GM06990 (cell line): ENCODE measurements around the gene GPC6.

Source experiments
- DNase-seq: peaks from one replicate; pipeline ENCODE4 v3.0.0-alpha.2; 2011; ENCODE audit not compliant: insufficient read length; ENCODE audit errors: extremely low read depth
- H3K27me3 ChIP-seq: replicated peaks from 2 replicates; pipeline ENCODE4 v1.6.0; 2011; ENCODE audit warnings: low read length; ENCODE audit not compliant: control insufficient read depth, insufficient read depth
- H3K36me3 ChIP-seq: 2 replicates; pipeline ENCODE4 v1.5.1; 2011; ENCODE audit warnings: low read length; ENCODE audit not compliant: control insufficient read depth, insufficient read depth
- H3K4me3 ChIP-seq: replicated peaks from 2 replicates; pipeline ENCODE4 v1.5.1; 2011; ENCODE audit warnings: low read depth, mild to moderate bottlenecking, control low read depth, low read length
- TF ChIP-seq, protein P1 (sequence below): IDR thresholded peaks from 2 replicates; pipeline ENCODE4 v1.5.1; 2011; ENCODE audit warnings: low read length, control low read depth, mild to moderate bottlenecking, inconsistent platforms; ENCODE audit not compliant: insufficient read depth, poor library complexity, severe bottlenecking

Gene GPC6

DNA sequence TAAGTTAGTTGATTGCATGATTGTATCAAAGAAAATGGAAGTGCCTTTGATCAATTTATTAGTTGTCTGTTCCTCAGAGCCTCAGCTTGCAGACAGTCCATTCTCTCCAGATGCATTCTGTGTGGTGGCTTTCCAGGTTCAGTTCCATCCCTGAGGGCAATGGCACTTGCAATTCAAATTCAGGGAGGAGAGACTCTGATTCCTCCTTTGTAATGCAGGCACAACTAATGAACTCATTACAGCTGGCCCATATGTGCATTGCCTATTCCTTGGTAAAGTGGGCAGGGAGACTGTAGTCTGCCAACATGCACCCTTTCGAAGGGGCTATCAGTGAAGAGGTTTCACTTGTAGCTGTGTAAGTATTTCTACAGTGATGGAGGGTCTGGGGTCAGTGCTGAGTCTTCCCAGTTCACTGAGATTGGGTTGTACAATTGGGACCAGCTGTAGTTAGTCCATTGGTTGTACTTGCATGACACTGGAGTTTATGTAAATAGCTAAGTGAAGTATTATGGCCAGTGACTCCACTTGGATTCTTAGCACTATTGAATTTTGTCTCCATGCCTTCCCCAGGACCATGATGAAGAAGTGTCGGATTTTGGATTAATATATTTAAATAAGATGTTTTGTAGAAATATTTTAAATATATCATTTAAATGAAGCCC lies 401.7 kb downstream of the GPC6 start:
- DNase-seq = no peak
- Histone ChIP-seq H3K4me3 (no peak overlapping the region), H3K36me3 (no peaks in the 10 kb centered on the region), H3K27me3 (no peaks in the 10 kb centered on the region)
- TF ChIP-seq, protein P1, sequence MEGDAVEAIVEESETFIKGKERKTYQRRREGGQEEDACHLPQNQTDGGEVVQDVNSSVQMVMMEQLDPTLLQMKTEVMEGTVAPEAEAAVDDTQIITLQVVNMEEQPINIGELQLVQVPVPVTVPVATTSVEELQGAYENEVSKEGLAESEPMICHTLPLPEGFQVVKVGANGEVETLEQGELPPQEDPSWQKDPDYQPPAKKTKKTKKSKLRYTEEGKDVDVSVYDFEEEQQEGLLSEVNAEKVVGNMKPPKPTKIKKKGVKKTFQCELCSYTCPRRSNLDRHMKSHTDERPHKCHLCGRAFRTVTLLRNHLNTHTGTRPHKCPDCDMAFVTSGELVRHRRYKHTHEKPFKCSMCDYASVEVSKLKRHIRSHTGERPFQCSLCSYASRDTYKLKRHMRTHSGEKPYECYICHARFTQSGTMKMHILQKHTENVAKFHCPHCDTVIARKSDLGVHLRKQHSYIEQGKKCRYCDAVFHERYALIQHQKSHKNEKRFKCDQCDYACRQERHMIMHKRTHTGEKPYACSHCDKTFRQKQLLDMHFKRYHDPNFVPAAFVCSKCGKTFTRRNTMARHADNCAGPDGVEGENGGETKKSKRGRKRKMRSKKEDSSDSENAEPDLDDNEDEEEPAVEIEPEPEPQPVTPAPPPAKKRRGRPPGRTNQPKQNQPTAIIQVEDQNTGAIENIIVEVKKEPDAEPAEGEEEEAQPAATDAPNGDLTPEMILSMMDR = no peak

DNA sequence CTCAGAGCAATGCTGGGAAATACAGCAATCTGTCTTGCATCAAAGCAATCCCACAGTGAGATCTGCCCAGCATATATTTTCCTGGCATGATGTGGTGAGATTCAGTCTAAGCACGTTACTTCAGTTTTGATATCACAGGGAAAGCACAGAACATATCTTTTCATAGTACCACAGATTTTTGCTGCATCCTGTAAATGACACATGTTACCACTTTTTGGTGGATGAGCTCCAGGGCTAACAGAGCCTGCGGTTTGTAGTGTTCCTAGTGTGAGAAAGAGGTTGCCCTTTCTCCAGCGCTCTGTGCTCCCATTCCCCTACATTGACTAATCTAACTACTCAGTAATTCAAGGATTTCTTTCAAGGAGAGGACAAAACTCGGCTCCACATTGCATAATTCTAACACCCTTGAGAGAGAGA lies 409.0 kb downstream of the GPC6 start:
- DNase-seq = no peak
- Histone ChIP-seq H3K36me3 (no peaks in the 10 kb centered on the region), H3K4me3 (no peak overlapping the region), H3K27me3 (no peaks in the 10 kb centered on the region)
- TF ChIP-seq, protein P1 = no peak

DNA sequence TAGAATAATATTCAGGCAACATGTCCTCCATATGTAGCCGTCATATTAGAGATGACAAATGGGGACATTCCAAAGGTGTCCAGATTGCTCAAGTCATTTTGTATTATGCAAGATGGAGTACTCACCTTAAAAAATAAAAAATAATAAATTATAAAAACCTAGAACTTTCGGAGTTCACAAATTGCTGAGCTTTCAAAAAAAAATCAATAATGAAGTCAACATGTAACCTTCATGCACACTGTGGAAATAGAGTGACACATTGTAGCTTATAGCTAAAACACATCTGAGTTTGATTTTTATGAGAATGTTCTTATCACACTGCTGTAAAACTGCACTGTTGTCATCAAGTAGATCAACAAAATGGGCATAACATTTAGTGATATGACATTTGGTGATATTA lies 411.2 kb downstream of the GPC6 start:
- Histone ChIP-seq H3K4me3 (no peak overlapping the region), H3K36me3 (no peaks in the 10 kb centered on the region), H3K27me3 (no peaks in the 10 kb centered on the region)
- no peak for DNase-seq
- TF ChIP-seq, protein P1 = no peak

DNA sequence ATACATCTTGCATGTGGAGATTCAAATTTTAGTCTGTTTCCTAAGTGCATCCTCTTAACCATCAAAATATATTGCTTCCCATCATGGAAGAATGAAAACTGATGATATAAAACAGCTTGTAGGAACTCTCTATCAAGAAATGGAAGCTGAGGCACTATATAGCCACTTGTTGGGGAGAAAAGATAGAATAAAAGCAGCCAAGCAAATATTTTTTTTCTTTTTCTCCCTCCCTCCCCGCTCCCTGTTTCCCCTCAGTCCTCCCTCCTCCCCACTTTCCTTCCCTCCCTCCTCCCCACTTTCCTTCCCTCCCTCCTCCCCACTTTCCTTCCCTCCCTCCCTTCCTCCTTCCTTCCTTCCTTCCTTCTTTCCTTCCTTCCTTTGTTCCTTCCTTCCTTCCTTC lies 413.8 kb downstream of the GPC6 start:
- no peaks in the 10 kb centered on the region for H3K27me3 ChIP-seq
- DNase-seq = no peak

DNA sequence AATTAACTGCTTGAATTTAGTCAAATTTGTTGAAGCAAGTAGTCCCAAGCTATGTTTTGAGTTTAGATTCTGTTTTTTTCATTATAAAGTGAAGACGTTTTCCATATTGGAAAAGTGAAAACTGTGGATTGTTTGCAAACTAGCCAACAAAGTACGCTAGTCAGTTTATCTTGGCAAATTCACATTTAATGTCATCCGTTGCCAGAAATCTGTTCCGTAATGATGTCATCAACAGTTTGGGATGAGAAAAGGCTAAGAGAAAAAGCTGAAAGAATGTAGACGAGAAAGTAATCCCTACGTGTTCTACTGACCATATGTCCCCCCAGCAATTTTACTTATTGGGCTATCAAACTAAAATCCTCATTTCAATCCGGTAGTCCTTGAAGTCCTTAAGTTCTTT lies 419.6 kb downstream of the GPC6 start:
- TF ChIP-seq, protein P1 = no peak
- H3K4me3 ChIP-seq = no peak overlapping the region
- no peak for DNase-seq
- H3K27me3 ChIP-seq = no peaks in the 10 kb centered on the region
- H3K36me3 ChIP-seq = no peaks in the 10 kb centered on the region

More for the DNA sequence above, 413.8 kb downstream of the GPC6 start:
- TF ChIP-seq, protein P1 = no peak
- Histone ChIP-seq H3K36me3 (no peaks in the 10 kb centered on the region), H3K4me3 (no peak overlapping the region)

DNA sequence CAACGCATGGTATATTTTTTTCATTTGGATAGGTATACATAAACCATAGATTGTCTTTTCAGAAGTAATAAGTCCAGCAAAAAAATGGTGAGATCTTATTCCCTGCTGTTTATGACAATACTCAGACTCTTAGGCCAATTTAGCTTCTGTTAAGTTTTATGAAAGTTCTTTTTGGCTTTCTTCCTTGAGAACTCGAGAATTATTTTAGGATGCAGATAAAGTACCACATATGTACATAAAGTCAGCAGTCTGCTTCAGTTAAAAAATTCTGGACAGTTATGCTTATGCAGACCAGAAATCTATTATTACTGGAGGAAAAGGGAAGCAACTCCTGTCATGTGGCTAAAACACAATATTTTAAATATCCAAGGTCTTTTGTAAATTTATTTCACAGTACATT lies 422.9 kb downstream of the GPC6 start:
- Histone ChIP-seq H3K27me3 (no peaks in the 10 kb centered on the region), H3K36me3 (no peaks in the 10 kb centered on the region), H3K4me3 (no peak overlapping the region)
- DNase-seq = no peak
- TF ChIP-seq, protein P1 = no peak
